Measurements from ENCODE around the gene PTPN9. TPM values are rescaled to one million over a fixed set of nuclear protein-coding genes. Genes with fewer than 3 reads are reported as not detected.
A peak's percentile ranks its signal among the peaks of the same experiment; 100 is the strongest.
"Not testable (repeated sequence)": the region's sequence is repeated elsewhere in the genome, so short reads cannot be mapped to it uniquely, and the experiment has no call there.

The PTPN9 gene
- total and polyA plus RNA-seq, 2 of the 4 experiments (the other 2 are of a cell fraction), result 26.5 to 38.9 TPM

DNA sequence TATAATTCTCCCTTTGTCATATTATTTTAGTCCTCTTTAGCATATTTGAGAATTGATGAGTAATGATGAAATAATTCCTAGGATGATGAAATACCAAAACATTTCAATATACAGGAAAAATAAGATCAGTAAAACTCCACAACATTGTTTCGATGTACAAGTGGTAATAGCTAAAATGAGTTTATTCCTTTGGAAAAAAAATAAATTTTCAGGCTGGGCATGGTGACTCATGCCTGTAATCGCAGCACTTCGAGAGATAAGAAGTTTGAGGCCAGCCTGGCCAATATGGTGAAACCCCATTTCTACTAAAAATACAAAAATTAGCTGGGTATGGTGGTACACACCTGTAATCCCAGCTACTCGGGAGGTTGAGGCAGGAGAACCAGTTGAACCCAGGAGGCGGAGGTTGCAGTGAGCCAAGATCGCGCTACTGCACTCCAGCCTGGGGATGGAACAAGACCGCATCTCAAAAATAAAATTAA lies 135.1 kb downstream of the PTPN9 start:
- peak overlapping the region; percentile 79; the same call in 1 of the 2 replicates for H3K4ac ChIP-seq (ENCODE audit: low read depth, low read length)
- CTCF ChIA-PET; H3K23ac ChIP-seq (ENCODE audit: low read depth, low read length); H3K4me1 ChIP-seq (ENCODE audit: control insufficient read depth, insufficient read depth, low read length); dilution Hi-C loops (cut with HindIII; ENCODE audit: low sequenced_read_pairs, unreplicated experiment); H2BK15ac ChIP-seq (ENCODE audit: low read depth, low read length); H3K9me3 ChIP-seq (ENCODE audit: control insufficient read depth, insufficient read depth, low read length); H4K5ac ChIP-seq (ENCODE audit: low read depth, low read length); BruUV-seq (replicated peaks); intact Hi-C loops (cut with micrococcal nuclease); H2AFZ ChIP-seq (replicated peaks; ENCODE audit: low read length, poor library complexity); POLR2A ChIA-PET (ENCODE audit: unreplicated experiment); in situ Hi-C loops (cut with MboI; ENCODE audit: low sequenced_read_pairs); H2AK5ac ChIP-seq (ENCODE audit: low read depth, low read length); H3K4me3 ChIP-seq (ENCODE audit: insufficient read depth, low read depth, low read length); H3K36me3 ChIP-seq (ENCODE audit: control insufficient read depth, insufficient read depth, low read length); H3K18ac ChIP-seq (ENCODE audit: low read depth, low read length); H2BK20ac ChIP-seq (ENCODE audit: low read depth, low read length); H3K4me2 ChIP-seq (ENCODE audit: low read depth, low read length); H3K14ac ChIP-seq (replicated peaks; ENCODE audit: low read depth, low read length); H3K27me3 ChIP-seq (ENCODE audit: control insufficient read depth, insufficient read depth, low read length); H2AK9ac ChIP-seq (replicated peaks; ENCODE audit: low read depth, low read length, poor library complexity); H3K9ac ChIP-seq (ENCODE audit: low read depth, low read length): not testable (repeated sequence)
- peak overlapping the region; percentile 54; the same call in 1 of the 2 replicates for H2BK120ac ChIP-seq (ENCODE audit: low read depth, low read length)
- DNase-seq, result peak; percentile 83
- H2BK5ac ChIP-seq (ENCODE audit: low read depth, low read length, poor library complexity, severe bottlenecking), result peak overlapping the region; percentile 72
- peak; percentile 92 for ATAC-seq (ENCODE audit: low read depth)
- peaks cover 18% of the 10 kb centered on the region for H3K9me1 ChIP-seq (ENCODE audit: insufficient read depth, low read length)
- H4K20me1 ChIP-seq (ENCODE audit: insufficient read depth, low read length), result peaks cover 56% of the 10 kb centered on the region
- 0 out of 4 replicates have a peak overlapping the region, but pooled peaks of 1 of the 2 experiments have one; percentile 41 for H4K8ac ChIP-seq (ENCODE audit: low read depth in 2 of 2, low read length in 2 of 2)
- peak overlapping the region; percentile 94 for H3K27ac ChIP-seq (ENCODE audit: insufficient read depth, low read length)
- H4K91ac ChIP-seq (ENCODE audit: insufficient read depth, low read depth, low read length), result peak overlapping the region; percentile 86; the same call in 1 of the 2 replicates
- WGBS, 2 experiments (ENCODE audit: extremely low coverage in 2 of 2, insufficient read length in 1 of 2), result 100% methylated on average over 1 of the region's 8 CpGs; no CpG with 5 or more reads in 1 of the 2 experiments
- peak overlapping the region; percentile 54; the same call in 1 of the 2 replicates for H3K56ac ChIP-seq (ENCODE audit: extremely low read depth, insufficient read depth, low read length)
- H3K79me1 ChIP-seq (ENCODE audit: low read depth in 1 of 2, low read length in 2 of 2), result peaks cover 10 to 67% of the 10 kb centered on the region in 2 experiments
- TF ChIP-seq CEBPB (IDR thresholded peaks at IDR 0.05; ENCODE audit: low read depth, low read length) (peak; percentile 94), FOS (IDR thresholded peaks at IDR 0.05; ENCODE audit: low read depth, low read length) (peak; percentile 56; the same call in 1 of the 2 replicates)
